ENCODE results near the gene LNP1.
"Not testable (repeated sequence)": the region's sequence is repeated elsewhere in the genome, so short reads cannot be mapped to it uniquely, and the experiment has no call there.

LNP1 gene

DNA sequence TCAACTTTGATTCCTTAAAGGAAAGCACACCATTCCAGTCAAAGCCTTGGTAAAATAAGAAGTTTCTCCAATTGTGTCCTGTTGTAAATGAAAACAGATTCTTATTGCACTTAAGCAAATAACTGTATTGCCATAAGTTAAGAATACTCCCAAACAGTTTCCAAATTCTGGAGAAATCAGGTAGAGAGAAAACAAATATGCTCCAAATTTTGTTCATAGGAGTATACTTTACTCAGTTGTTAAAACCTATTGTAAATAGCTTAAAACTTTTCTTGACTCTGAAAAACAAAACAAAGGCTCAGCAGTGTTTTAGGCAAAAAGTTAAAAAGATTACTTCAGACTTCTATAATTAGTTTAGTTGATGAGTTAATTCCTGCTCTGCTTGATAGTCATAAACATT is 42.4 kb downstream of the LNP1 start:
- TF ChIP-seq, protein P1, sequence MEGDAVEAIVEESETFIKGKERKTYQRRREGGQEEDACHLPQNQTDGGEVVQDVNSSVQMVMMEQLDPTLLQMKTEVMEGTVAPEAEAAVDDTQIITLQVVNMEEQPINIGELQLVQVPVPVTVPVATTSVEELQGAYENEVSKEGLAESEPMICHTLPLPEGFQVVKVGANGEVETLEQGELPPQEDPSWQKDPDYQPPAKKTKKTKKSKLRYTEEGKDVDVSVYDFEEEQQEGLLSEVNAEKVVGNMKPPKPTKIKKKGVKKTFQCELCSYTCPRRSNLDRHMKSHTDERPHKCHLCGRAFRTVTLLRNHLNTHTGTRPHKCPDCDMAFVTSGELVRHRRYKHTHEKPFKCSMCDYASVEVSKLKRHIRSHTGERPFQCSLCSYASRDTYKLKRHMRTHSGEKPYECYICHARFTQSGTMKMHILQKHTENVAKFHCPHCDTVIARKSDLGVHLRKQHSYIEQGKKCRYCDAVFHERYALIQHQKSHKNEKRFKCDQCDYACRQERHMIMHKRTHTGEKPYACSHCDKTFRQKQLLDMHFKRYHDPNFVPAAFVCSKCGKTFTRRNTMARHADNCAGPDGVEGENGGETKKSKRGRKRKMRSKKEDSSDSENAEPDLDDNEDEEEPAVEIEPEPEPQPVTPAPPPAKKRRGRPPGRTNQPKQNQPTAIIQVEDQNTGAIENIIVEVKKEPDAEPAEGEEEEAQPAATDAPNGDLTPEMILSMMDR (conservative IDR thresholded peaks at IDR 0.05; ENCODE audit: low read depth, low read length), result no peak
- no peaks in the 10 kb centered on the region for H3K36me3 ChIP-seq (ENCODE audit: insufficient read depth)

DNA sequence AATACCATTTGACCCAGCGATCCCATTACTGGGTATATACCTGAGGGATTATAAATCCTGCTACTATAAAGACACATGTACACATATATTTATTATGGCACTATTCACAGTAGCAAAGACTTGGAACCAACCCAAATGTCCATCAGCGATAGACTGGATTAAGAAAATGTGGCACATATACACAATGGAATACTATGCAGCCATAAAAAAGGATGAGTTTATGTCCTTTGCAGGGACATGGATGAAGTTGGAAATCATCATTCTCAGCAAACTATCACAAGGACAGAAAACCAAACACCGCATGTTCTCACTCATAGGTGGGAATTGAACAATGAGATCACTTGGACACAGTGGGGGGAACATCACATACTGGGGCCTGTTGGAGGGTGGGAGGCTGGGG is 45.7 kb downstream of the LNP1 start:
- H4K20me1 ChIP-seq (ENCODE audit: insufficient read depth); H3K36me3 ChIP-seq (ENCODE audit: insufficient read depth); H3K4me3 ChIP-seq (IDR thresholded peaks at IDR 0.05; ENCODE audit: insufficient read depth, low read depth, low read length); H3K4me1 ChIP-seq (ENCODE audit: low read depth, poor library complexity, severe bottlenecking); H3K4me2 ChIP-seq; H3K9ac ChIP-seq; H3K27me3 ChIP-seq (ENCODE audit: insufficient read depth, low read depth); H2AFZ ChIP-seq (ENCODE audit: low read depth); H3K79me2 ChIP-seq (ENCODE audit: insufficient read depth, low read depth); H3K27ac ChIP-seq: not testable (repeated sequence)

More for the DNA sequence above, 42.4 kb downstream of the LNP1 start:
- H3K27me3 ChIP-seq (ENCODE audit: insufficient read depth, low read depth), result no peaks in the 10 kb centered on the region
- no peaks in the 10 kb centered on the region for H3K79me2 ChIP-seq (ENCODE audit: insufficient read depth, low read depth)
- H4K20me1 ChIP-seq (ENCODE audit: insufficient read depth), result no peaks in the 10 kb centered on the region
- H3K4me1 ChIP-seq (ENCODE audit: low read depth, poor library complexity, severe bottlenecking), result no peaks in the 10 kb centered on the region
- H3K9ac ChIP-seq, result no peak overlapping the region
- no peak overlapping the region for H3K27ac ChIP-seq
- no peak overlapping the region for H2AFZ ChIP-seq (ENCODE audit: low read depth)
- H3K4me2 ChIP-seq, result no peak overlapping the region
- no peak overlapping the region for H3K4me3 ChIP-seq (IDR thresholded peaks at IDR 0.05; ENCODE audit: insufficient read depth, low read depth, low read length)

DNA sequence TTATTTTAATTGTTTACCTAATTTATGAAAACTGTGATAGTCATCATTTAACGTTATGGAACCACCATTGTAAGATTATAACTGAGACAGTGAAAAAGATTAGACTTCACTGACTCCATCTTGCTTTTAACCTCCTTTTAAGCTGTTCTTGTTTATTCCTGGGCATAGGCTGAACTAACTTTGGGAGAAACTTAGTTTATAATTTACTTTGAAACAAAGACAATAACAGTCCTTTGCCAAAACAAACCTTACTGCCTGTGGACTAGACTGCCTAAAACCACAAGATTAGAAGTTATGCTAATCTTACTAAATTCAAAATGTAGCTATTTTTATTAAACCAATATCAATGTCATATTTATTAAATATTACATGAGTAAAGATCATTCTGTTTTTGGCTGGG is 46.7 kb downstream of the LNP1 start:
- no peak overlapping the region for H3K27ac ChIP-seq
- no peak overlapping the region for H3K9ac ChIP-seq
- TF ChIP-seq, protein P1 (conservative IDR thresholded peaks at IDR 0.05; ENCODE audit: low read depth, low read length), result no peak
- no peak overlapping the region for H3K4me3 ChIP-seq (IDR thresholded peaks at IDR 0.05; ENCODE audit: insufficient read depth, low read depth, low read length)
- no peaks in the 10 kb centered on the region for H3K79me2 ChIP-seq (ENCODE audit: insufficient read depth, low read depth)
- H3K4me2 ChIP-seq, result no peak overlapping the region
- no peaks in the 10 kb centered on the region for H3K36me3 ChIP-seq (ENCODE audit: insufficient read depth)
- no peak overlapping the region for H2AFZ ChIP-seq (ENCODE audit: low read depth)
- H3K4me1 ChIP-seq (ENCODE audit: low read depth, poor library complexity, severe bottlenecking), result no peaks in the 10 kb centered on the region
- no peaks in the 10 kb centered on the region for H3K27me3 ChIP-seq (ENCODE audit: insufficient read depth, low read depth)
- no peaks in the 10 kb centered on the region for H4K20me1 ChIP-seq (ENCODE audit: insufficient read depth)

DNA sequence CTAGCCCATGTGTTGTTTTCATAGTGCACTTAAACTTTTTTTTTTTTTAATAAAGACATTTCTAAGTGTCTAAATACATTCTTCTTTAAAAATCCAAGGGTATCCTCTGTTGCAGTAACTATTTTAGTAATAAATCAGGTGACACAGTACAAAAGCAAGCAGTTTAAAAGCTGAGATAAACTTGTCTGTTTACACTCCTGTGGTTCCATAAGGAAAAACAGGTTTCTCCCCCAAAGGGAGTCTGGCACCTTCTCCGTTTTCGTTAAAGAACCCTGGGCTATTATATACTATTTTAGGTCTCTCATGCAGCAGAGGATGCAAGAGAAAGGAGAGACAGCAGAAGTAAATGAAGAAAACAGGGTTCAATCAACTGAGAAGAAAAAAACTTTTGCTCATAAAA is 47.9 kb downstream of the LNP1 start:
- TF ChIP-seq, protein P1 (conservative IDR thresholded peaks at IDR 0.05; ENCODE audit: low read depth, low read length), result no peak
- no peak overlapping the region for H2AFZ ChIP-seq (ENCODE audit: low read depth)
- no peak overlapping the region for H3K27ac ChIP-seq
- H3K9ac ChIP-seq, result no peak overlapping the region
- H3K4me1 ChIP-seq (ENCODE audit: low read depth, poor library complexity, severe bottlenecking), result no peaks in the 10 kb centered on the region
- H3K79me2 ChIP-seq (ENCODE audit: insufficient read depth, low read depth), result no peaks in the 10 kb centered on the region
- H3K4me3 ChIP-seq (IDR thresholded peaks at IDR 0.05; ENCODE audit: insufficient read depth, low read depth, low read length), result no peak overlapping the region
- no peaks in the 10 kb centered on the region for H4K20me1 ChIP-seq (ENCODE audit: insufficient read depth)
- H3K36me3 ChIP-seq (ENCODE audit: insufficient read depth), result no peaks in the 10 kb centered on the region
- H3K4me2 ChIP-seq, result no peak overlapping the region
- no peaks in the 10 kb centered on the region for H3K27me3 ChIP-seq (ENCODE audit: insufficient read depth, low read depth)

DNA sequence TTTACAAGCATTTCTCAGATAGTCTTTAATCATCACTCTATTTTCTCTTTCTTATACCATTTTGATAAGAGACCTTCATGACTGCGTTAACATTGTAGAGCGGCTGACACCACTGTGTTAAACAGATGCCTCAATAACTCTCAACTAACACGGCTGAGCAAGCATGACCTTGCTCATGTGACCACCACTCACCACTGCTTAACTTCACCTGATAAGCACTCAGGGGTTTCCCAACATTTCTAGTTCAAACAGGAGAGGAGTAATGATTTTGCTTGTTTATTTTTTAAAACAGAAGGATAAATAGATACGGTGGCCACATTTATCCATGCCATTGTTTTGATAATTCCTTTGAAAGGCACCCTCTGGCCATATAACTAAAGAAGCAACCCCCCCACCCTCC is 53.3 kb downstream of the LNP1 start:
- no peak overlapping the region for H3K4me2 ChIP-seq
- H3K4me1 ChIP-seq (ENCODE audit: low read depth, poor library complexity, severe bottlenecking), result peaks cover 13% of the 10 kb centered on the region
- no peaks in the 10 kb centered on the region for H3K79me2 ChIP-seq (ENCODE audit: insufficient read depth, low read depth)
- TF ChIP-seq, protein P1 (conservative IDR thresholded peaks at IDR 0.05; ENCODE audit: low read depth, low read length), result no peak
- no peak overlapping the region for H3K4me3 ChIP-seq (IDR thresholded peaks at IDR 0.05; ENCODE audit: insufficient read depth, low read depth, low read length)
- H3K36me3 ChIP-seq (ENCODE audit: insufficient read depth), result no peaks in the 10 kb centered on the region
- H4K20me1 ChIP-seq (ENCODE audit: insufficient read depth), result no peaks in the 10 kb centered on the region
- no peak overlapping the region for H3K27ac ChIP-seq
- no peak overlapping the region for H3K9ac ChIP-seq
- no peak overlapping the region for H2AFZ ChIP-seq (ENCODE audit: low read depth)
- no peaks in the 10 kb centered on the region for H3K27me3 ChIP-seq (ENCODE audit: insufficient read depth, low read depth)
